GM19240 (cell line): ENCODE results near the gene AGTRAP.

ENCODE experiments used
- DNase-seq: peaks from one replicate; pipeline ENCODE4 v3.0.0; 2011; ENCODE audit warnings: low spot score; ENCODE audit not compliant: insufficient read length

AGTRAP gene

GRCh38 chr1:11799896-11800295, 64.0 kb downstream of the AGTRAP start:
- DNase-seq = no peak

- no peak for DNase-seq
Measured at GRCh38 chr1:11800391-11800755, 64.4 kb downstream of the AGTRAP start.
